Activated T-helper 17 cell treated with anti-CD3 and anti-CD28 coated beads, Interleukin-2, amount 50 U/mL, for 72 hours (primary cell): ENCODE results near the gene AGBL1. TPM values are rescaled to one million over a fixed set of nuclear protein-coding genes. Genes with fewer than 3 reads are reported as not detected.

Experiments
- ATAC-seq: fragments of 150-1000 bp; cut with Tn5 transposase; replicated peaks from 2 replicates; pipeline ENCODE4 v1.10.0; 2021; ENCODE audit warnings: mild to moderate bottlenecking, moderate library complexity
- H3K27ac Mint-ChIP-seq: one replicate; pipeline ENCODE4 v1.8.0; 2022; ENCODE audit warnings: mixed read lengths
- H3K27me3 Mint-ChIP-seq: one replicate; pipeline ENCODE4 v1.8.0; 2022; ENCODE audit warnings: mixed read lengths
- H3K36me3 Mint-ChIP-seq: one replicate; pipeline ENCODE4 v1.8.0; 2022; ENCODE audit warnings: low read depth, mild to moderate bottlenecking, mixed read lengths
- H3K4me1 Mint-ChIP-seq: one replicate; pipeline ENCODE4 v1.8.0; 2022; ENCODE audit warnings: mixed read lengths
- H3K4me3 Mint-ChIP-seq: one replicate; pipeline ENCODE4 v1.8.0; 2022; ENCODE audit warnings: mild to moderate bottlenecking, mixed read lengths
- H3K9me3 Mint-ChIP-seq: one replicate; pipeline ENCODE4 v1.8.0; 2022; ENCODE audit warnings: mixed read lengths
- total RNA-seq, 2 donors: library from RNA; stranded (reverse); gene quantifications; one replicate each; pipeline ENCODE4 v1.2.3, GENCODE V29; 2022

Gene AGBL1
- total RNA-seq, 2 donors from 2014 or later: 0.19 TPM; not detected in 1

- Mint-ChIP-seq H3K9me3 (no peaks in the 10 kb centered on the region), H3K4me1 (no peaks in the 10 kb centered on the region), H3K27ac (no peak overlapping the region), H3K27me3 (peaks cover 10% of the 10 kb centered on the region), H3K36me3 (no peaks in the 10 kb centered on the region), H3K4me3 (no peak overlapping the region)
- no peak for ATAC-seq
Measured at GRCh38 chr15:86267892-86268291, 188.2 kb downstream of the AGBL1 start.

- no peaks in the 10 kb centered on the region for H3K4me1 Mint-ChIP-seq
- no peaks in the 10 kb centered on the region for H3K9me3 Mint-ChIP-seq
- H3K36me3 Mint-ChIP-seq: no peaks in the 10 kb centered on the region
- H3K27ac Mint-ChIP-seq: no peak overlapping the region
- no peak for ATAC-seq
- H3K4me3 Mint-ChIP-seq: no peak overlapping the region
- peaks cover 10% of the 10 kb centered on the region for H3K27me3 Mint-ChIP-seq
Measured at GRCh38 chr15:86268558-86268957, 188.9 kb downstream of the AGBL1 start.

- Mint-ChIP-seq H3K27me3 (peaks cover 10% of the 10 kb centered on the region), H3K9me3 (no peaks in the 10 kb centered on the region), H3K4me3 (no peak overlapping the region), H3K36me3 (no peaks in the 10 kb centered on the region), H3K27ac (no peak overlapping the region), H3K4me1 (no peaks in the 10 kb centered on the region)
- ATAC-seq: no peak
Measured at GRCh38 chr15:86273309-86273708, 193.6 kb downstream of the AGBL1 start.

- no peak overlapping the region for H3K4me3 Mint-ChIP-seq
- ATAC-seq: no peak
- no peaks in the 10 kb centered on the region for H3K36me3 Mint-ChIP-seq
- H3K27me3 Mint-ChIP-seq: peaks cover 7% of the 10 kb centered on the region
- H3K4me1 Mint-ChIP-seq: no peaks in the 10 kb centered on the region
- H3K27ac Mint-ChIP-seq: no peak overlapping the region
- H3K9me3 Mint-ChIP-seq: no peaks in the 10 kb centered on the region
Measured at GRCh38 chr15:86275361-86275760, 195.7 kb downstream of the AGBL1 start.

GRCh38 chr15:86278586-86278985, 198.9 kb downstream of the AGBL1 start:
- Mint-ChIP-seq H3K9me3 (no peaks in the 10 kb centered on the region), H3K4me3 (no peak overlapping the region), H3K4me1 (no peaks in the 10 kb centered on the region), H3K27me3 (no peaks in the 10 kb centered on the region), H3K27ac (no peak overlapping the region), H3K36me3 (no peaks in the 10 kb centered on the region)
- no peak for ATAC-seq

- Mint-ChIP-seq H3K4me1 (no peaks in the 10 kb centered on the region), H3K27me3 (no peaks in the 10 kb centered on the region), H3K9me3 (no peaks in the 10 kb centered on the region), H3K27ac (no peak overlapping the region), H3K4me3 (no peak overlapping the region), H3K36me3 (no peaks in the 10 kb centered on the region)
- no peak for ATAC-seq
Measured at GRCh38 chr15:86284635-86285034, 205.0 kb downstream of the AGBL1 start.

- H3K27me3 Mint-ChIP-seq: peaks cover 19% of the 10 kb centered on the region
- H3K36me3 Mint-ChIP-seq: no peaks in the 10 kb centered on the region
- no peaks in the 10 kb centered on the region for H3K4me1 Mint-ChIP-seq
- ATAC-seq: no peak
- H3K9me3 Mint-ChIP-seq: no peaks in the 10 kb centered on the region
- no peak overlapping the region for H3K4me3 Mint-ChIP-seq
- no peak overlapping the region for H3K27ac Mint-ChIP-seq
Measured at GRCh38 chr15:86295511-86295910, 215.8 kb downstream of the AGBL1 start.

- H3K9me3 Mint-ChIP-seq: no peaks in the 10 kb centered on the region
- H3K4me1 Mint-ChIP-seq: no peaks in the 10 kb centered on the region
- no peaks in the 10 kb centered on the region for H3K36me3 Mint-ChIP-seq
- ATAC-seq: no peak
- H3K27ac Mint-ChIP-seq: no peak overlapping the region
- H3K4me3 Mint-ChIP-seq: no peak overlapping the region
- peaks cover 18% of the 10 kb centered on the region for H3K27me3 Mint-ChIP-seq
Measured at GRCh38 chr15:86296769-86297168, 217.1 kb downstream of the AGBL1 start.

GRCh38 chr15:86300390-86301125, 220.9 kb downstream of the AGBL1 start:
- Mint-ChIP-seq H3K4me3 (no peak overlapping the region), H3K4me1 (no peaks in the 10 kb centered on the region), H3K27ac (no peak overlapping the region), H3K9me3 (no peaks in the 10 kb centered on the region), H3K36me3 (no peaks in the 10 kb centered on the region), H3K27me3 (peaks cover 6% of the 10 kb centered on the region)
- ATAC-seq: no peak

GRCh38 chr15:86311568-86312280, 232.1 kb downstream of the AGBL1 start:
- Mint-ChIP-seq H3K4me1 (no peaks in the 10 kb centered on the region), H3K4me3 (no peak overlapping the region), H3K9me3 (no peaks in the 10 kb centered on the region), H3K27ac (no peak overlapping the region), H3K27me3 (peaks cover 19% of the 10 kb centered on the region), H3K36me3 (no peaks in the 10 kb centered on the region)
- peak; percentile 79 for ATAC-seq

- Mint-ChIP-seq H3K36me3 (no peaks in the 10 kb centered on the region), H3K4me3 (no peak overlapping the region), H3K4me1 (no peaks in the 10 kb centered on the region), H3K9me3 (no peaks in the 10 kb centered on the region), H3K27ac (no peak overlapping the region), H3K27me3 (peaks cover 24% of the 10 kb centered on the region)
- ATAC-seq: no peak
Measured at GRCh38 chr15:86312486-86312885, 232.8 kb downstream of the AGBL1 start.

GRCh38 chr15:86316216-86316615, 236.5 kb downstream of the AGBL1 start:
- no peaks in the 10 kb centered on the region for H3K36me3 Mint-ChIP-seq
- H3K27me3 Mint-ChIP-seq: peaks cover 24% of the 10 kb centered on the region
- peak overlapping the region; percentile 3 for H3K4me3 Mint-ChIP-seq
- no peak for ATAC-seq
- no peaks in the 10 kb centered on the region for H3K9me3 Mint-ChIP-seq
- no peak overlapping the region for H3K27ac Mint-ChIP-seq
- no peaks in the 10 kb centered on the region for H3K4me1 Mint-ChIP-seq

- Mint-ChIP-seq H3K4me1 (no peaks in the 10 kb centered on the region), H3K27me3 (peaks cover 22% of the 10 kb centered on the region), H3K9me3 (no peaks in the 10 kb centered on the region), H3K27ac (no peak overlapping the region), H3K4me3 (peak overlapping the region; percentile 3), H3K36me3 (no peaks in the 10 kb centered on the region)
- no peak for ATAC-seq
Measured at GRCh38 chr15:86316726-86317383, 237.2 kb downstream of the AGBL1 start.

GRCh38 chr15:86317384-86317740, 237.7 kb downstream of the AGBL1 start:
- Mint-ChIP-seq H3K9me3 (no peaks in the 10 kb centered on the region), H3K4me1 (no peaks in the 10 kb centered on the region), H3K36me3 (no peaks in the 10 kb centered on the region), H3K27ac (no peak overlapping the region), H3K27me3 (peaks cover 18% of the 10 kb centered on the region), H3K4me3 (no peak overlapping the region)
- no peak for ATAC-seq

GRCh38 chr15:86322629-86323028, 243.0 kb downstream of the AGBL1 start:
- H3K27me3 Mint-ChIP-seq: peaks cover 26% of the 10 kb centered on the region

More at GRCh38 chr15:86322629-86323028, 243.0 kb downstream of the AGBL1 start:
- Mint-ChIP-seq H3K27ac (no peak overlapping the region), H3K36me3 (no peaks in the 10 kb centered on the region), H3K4me1 (no peaks in the 10 kb centered on the region), H3K4me3 (no peak overlapping the region), H3K9me3 (no peaks in the 10 kb centered on the region)
- ATAC-seq: no peak
